GM23248 (cell line): ENCODE measurements around the gene LRP5.

ENCODE experiments used
- EZH2 ChIP-seq: fragments of 200-600 bp; sonication (generic); IDR thresholded peaks from 2 replicates; pipeline ENCODE4 v1.6.1; 2018; ENCODE audit warnings: antibody characterized with exemption, mild to moderate bottlenecking; ENCODE audit not compliant: insufficient read depth, poor library complexity, severe bottlenecking
- EZH2phosphoT487 ChIP-seq: fragments of 200-600 bp; sonication (generic); IDR thresholded peaks from 2 replicates; pipeline ENCODE4 v1.6.1; 2018; ENCODE audit warnings: antibody characterized with exemption, moderate library complexity, mild to moderate bottlenecking, low read depth; ENCODE audit not compliant: insufficient read depth

- no peak for TF ChIP-seq EZH2
- no peak for TF ChIP-seq EZH2phosphoT487
Measured at GRCh38 chr11:68358416-68358815, 46.0 kb downstream of the LRP5 start.
